ENCODE data around the gene HOXB7.
A peak's percentile ranks its signal among the peaks of the same experiment; 100 is the strongest.

Gene HOXB7

DNA sequence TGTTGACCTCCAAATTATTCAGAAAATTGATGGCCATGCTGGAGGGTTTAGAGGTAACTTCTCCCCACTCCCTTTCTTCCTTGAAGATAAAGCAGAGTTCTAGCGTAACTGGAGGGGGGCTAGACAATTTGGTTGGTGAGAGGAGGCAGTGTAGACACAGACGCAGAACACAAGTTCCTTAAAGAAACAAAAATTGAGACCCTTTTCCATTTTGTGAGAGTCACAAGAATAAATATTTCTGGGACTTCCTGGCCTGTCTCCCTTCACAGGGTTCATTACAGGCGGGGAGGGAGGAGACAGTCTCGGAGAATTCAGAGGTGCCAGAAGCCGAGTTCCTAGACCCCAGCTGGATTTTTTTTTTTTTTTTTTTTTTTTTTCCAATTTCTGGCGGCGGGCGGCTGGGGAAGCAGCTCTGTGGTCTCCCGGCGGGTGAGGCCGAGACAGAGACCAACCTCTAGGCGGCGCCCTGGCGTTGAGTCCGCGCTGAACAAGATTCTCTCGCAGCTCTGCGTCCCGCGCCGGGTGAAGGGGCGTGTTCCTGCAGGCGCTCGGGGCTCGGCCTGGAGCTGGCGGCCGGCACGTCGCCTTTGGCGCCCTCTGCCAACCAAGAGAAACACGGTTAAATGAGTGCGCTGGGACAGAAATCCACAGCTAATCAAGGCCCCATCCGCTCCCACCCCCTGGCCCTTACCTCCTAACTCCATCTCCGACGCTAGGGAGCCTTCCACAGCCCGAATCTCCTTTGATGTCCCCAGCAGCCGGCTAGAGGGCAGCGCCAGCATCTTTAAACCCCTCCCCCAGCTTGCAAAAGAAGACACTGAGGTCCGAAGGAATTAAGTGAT, 25.6 kb upstream of the HOXB7 start:
- DNase-seq, result peak; percentile 92

DNA sequence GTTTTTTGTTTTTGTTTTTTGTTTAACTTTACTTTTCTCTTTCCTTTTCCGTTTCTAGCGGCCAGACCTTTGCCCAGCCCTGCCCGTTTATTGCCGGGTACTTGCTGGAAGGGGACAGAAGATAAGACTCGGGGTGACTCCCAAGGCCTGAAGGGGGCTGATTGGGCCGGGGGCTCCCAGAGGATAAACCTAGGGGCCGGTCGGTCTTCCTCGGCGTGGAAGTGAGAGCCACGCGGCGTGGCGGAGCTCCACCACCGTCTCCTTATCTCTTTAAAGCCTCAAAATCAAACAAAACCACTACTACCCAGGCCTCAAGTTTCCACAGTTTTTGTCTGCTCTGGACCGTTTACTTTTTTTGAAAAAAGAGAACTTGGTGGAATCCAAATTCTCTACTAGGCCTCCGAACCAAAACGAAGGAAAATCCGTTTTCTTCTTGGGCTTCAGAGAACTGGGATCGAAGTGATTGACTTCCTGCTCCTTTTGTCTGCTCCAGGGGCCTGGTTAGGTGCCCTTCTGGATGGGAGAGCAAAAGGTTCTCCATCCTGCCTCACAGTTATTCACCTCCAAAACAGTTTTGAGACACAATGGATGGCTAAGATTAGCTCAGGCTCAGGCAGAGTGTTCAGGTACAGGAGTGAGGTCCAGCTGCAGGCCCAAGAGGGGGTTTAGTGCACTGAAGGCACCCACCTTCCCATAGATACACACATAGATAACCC, 23.8 kb upstream of the HOXB7 start:
- peak; percentile 30 for DNase-seq

DNA sequence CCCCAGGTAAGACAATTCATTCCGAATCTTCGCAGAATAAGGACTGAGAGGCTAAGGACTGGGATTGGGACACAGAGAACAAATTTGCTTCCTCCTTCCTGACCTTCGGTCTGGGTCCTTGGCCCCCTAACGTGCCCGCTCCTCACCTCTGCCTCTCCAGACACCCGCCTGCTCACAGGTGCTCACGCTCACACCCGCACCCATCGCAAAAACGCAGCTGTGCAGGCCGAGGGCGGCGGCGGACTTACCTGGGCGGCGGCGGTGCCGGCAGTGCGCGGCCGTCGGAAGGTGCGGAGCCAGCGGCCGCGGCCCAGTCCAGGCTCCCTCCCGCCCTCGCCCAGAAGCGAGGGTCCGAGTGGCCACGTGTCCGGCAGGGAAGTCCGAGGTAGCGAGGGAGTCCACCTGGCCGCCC, 22.5 kb upstream of the HOXB7 start:
- no peak for DNase-seq

DNA sequence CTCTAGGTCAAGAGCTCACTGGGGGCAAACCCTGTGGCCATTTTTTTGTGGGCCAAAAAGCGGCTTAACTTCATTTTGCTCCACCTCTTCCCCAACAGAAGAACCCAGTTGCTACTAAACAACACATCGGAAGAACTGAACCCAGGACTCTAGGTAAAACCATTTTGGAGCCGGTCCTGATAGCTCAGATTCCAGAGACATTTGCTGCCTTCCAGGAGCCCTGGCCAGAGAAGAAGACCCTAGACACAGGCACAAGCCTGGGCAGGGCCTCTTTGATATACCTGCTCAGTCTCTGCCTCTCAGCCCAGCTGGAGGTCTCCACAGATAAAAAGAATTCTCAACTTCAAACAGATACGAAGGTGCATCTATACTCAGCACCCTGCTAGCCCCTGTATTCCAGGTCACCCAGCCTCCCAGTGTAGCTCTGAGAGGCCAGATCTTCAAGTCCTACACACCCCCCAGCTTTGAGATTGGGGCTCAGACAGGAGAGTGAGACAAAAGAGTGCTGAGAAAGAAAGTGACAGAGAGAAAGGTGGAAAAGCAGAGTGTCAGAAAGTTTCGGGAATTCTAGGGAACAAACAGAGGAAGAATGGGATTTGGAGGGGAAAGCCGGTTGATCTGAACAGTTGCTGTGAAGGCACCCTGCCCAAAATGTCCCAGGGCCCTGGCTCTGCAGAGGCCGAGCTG, 21.9 kb upstream of the HOXB7 start:
- DNase-seq, result no peak

DNA sequence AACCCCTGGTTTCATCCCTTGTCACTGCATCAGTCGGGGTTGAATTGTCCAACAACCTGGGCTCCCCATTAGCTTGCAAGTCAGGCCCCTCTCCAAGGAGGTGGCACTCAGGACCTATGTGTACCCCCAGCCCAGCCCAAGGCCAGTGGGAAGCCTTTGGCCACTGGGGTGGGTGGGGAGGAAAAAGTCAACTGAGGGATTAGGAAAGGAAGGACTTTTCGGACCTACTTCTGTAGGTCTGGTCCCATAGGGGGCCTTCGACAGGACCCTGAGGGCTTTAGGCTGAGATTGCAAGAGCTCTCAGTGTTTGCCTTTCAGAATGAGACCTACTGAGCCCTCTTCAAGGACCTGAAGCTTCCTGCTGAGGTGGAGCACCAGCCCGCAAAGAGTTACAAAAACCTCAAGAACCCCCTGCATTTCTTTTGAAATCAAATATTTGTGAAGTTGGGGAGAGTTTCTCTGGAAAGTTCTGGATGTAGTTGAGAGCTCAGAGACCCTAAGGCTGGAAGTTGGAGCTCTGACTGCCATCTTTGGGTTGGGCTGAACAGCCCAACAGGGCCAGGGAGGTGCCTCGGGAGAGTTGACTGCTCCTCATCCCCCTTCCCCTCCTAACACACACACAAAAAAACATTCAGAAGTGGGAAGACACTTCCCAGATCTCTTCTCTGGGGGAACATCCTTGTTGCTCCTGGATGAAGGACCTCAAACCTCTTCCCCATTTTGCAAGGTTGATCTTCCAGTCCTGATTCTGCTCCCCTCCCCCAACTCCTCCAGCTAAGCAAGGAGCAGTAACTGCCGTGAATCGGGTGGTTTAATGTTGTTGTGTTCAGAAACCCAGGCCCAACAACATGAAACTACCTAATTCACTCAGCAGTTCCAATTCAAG, 21.1 kb upstream of the HOXB7 start:
- no peak for DNase-seq

DNA sequence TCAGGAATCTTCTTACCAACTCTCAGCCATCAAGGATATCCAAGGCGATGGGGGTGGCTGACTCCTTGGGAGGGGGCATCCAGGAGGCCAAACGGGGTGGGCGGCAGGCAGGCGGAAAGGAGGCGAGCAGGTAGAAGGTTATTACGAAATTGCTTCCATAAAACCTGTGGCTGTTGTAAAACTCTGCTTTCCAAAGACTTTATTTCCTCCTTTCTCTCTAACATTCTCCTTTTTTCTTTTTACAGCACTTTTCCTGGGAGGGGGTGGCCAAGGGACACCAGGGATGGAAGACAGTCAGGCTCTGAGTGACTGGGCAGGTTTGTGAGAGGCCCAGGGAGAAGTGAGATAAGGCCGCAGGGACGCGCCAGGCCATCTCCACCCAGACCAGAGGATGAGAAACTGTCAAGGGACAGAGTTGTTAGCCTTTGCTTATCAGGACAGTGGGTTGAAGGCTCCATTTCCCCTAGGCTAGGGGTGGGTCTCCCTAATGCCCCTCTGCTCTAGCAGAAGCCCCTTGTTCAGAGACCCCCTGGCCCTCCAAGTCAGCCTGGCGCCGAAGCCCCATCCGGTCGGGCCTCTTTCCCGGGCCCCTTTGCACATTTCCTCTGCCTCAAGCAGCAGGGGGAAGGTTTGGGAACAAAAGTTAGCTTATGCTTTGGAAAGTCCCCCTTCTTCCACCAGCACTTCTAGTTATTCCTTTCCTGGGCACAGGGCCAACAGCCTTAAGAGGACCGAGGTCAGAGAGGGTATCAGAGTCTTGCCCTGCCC, 20.3 kb upstream of the HOXB7 start:
- no peak for DNase-seq

DNA sequence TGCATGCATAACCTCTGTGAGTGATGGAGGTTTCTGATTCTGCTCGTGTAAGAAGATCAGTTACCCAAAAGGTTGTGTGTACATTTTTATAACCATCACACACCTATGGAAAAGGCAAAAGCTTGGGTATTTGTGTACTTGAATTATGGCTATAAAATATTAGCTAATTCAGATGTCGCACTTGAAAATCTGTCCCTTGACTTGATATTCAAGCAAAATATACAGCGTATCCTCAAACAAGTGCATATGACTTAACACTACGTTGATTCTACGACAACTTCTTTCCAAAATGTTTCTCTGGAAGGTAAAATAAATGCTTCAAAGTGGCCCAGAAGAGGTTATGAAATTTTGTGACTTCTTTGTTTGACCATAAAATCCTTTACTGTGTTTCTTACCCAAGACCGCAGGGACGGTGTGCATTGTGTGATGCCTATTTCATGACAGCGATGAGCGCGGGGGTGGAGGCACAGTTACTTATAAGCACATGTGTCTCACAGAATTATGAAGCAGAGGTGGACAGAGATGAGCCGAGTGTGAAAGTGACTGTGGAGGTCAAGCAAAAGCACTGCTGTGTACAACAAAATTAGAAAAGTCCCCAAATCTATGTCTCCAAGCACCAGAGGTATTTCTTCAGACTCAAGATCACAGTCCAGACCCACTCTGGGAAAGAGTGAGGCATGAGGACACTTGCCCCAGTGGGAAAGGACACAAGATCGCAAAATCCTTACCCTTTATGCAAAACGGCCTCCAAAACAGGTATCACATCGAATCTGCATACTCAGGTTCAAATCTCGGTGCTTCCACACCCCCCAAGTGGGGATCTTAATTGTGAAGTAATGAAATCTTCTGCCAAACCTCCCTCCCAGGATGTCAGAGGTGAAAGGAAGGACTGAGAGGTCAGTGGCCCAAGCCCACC, 19.4 kb upstream of the HOXB7 start:
- no peak for DNase-seq

DNA sequence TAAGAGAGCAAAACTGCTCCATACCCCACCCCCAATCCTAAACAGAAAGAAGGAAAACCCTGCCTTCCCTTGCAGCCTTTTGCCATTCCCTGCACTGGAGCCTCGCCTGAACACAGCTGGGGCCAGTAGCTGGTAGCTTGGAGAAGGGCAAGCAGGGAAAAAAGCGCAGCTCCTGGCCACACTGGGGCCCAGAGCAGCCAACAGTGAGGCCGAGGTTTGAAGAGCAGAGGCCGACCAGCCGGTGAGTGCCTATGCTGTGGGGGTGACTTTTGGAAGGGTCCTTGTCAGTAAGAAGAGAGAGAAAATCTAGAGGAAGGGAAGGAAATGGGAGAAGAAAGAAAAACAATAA, 18.6 kb upstream of the HOXB7 start:
- DNase-seq, result no peak

DNA sequence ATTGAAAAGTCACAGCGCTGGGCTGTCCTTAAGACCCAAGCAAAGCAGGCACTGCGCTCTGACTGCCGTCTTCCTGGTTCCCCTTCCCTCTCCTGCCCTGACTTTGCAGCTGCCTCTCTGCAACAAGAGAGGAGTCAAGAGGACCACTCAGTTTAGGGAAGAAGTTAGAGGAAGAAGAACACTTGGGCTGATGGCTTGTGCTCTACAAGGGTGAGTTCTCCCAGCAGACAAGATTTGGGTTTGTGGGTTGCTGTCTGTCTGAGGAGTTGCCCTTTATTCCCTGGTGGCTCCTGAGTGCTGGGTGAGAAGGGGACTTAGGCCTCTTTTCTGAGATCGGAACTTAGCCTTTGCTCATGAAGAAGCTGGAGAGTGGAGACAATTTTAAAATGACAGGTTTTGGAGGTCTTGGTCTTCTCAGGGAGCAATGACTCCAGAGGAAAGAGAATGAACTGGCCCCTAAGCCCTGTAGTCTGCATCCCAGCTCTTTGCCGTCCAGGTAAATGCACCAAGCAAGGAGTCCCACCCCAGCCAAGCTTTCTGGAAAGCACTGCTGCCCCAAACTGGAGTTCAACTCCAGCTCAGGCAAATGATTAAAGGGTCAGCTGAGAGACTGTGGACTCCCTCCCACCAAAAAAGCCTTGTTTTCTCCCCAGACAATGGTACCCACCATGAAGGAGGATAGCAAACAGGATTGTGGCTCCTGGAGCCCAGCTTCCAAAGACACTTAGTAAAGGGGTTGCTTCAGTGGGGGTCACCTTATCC, 18.0 kb upstream of the HOXB7 start:
- DNase-seq, result no peak

DNA sequence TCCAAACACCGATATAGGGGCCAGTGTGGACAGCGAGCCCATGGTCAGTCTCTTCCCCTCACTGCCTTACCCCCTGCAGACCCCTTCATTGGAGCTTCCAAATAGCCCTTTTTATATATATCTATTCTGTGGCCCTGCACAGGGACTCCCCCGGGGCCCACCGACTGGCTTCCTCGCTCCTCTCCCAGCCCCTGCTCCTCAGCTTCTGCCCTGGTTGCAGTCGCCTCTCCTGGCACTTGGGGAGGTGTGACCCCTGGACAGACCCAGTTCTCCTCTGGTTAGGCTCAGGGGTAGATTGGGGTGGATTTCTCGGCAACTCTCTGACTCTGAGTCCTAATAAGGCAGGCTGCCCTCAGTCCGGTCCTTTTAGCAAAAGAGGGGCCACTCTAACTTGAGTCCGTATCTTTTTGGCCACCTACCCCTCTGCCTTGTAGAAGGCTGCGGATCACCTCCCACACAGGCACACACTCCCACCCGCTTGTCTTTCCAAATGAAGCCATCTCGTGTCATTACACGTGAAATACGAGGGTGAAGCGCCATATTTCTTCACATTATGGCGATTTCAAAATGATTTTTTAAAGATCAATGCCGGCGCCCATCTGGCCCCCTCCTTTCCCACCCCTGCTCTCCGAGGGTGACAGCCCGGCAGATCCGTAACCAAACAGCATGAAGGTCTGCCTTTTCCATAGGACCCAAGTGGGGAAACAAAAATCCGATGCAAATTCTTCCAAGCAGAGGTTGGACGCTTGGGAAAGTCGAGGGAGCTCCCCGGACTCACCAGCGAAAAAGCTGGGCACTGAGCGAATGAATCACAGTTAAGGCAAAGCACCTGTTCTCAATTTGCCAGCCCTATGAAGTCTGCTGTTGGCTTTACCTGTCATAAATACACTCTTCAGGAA, 17.1 kb upstream of the HOXB7 start:
- DNase-seq, result no peak

DNA sequence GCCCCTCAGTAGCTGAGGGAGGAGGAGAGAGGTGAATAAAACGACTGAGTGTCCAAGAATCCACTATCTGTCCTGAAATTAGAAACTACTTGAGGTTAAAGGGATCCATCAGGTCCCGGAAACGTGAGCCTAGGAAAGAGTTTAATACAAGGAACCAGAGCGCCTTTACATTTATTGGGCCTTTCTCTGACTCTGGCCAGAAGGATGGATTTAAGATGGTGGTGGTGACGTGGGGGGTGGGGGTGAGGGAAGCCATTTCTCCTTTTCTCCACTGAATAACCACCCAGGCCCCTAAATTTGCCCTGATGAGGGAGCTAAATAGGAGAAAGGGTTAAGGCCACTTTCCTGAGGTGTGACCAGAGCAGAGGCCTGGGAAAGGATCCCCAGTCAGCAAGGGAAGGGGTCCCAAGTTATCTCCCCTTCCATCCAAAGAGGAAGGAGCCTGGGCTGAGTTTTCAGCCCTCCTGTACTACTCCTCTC, 16.3 kb upstream of the HOXB7 start:
- no peak for DNase-seq

DNA sequence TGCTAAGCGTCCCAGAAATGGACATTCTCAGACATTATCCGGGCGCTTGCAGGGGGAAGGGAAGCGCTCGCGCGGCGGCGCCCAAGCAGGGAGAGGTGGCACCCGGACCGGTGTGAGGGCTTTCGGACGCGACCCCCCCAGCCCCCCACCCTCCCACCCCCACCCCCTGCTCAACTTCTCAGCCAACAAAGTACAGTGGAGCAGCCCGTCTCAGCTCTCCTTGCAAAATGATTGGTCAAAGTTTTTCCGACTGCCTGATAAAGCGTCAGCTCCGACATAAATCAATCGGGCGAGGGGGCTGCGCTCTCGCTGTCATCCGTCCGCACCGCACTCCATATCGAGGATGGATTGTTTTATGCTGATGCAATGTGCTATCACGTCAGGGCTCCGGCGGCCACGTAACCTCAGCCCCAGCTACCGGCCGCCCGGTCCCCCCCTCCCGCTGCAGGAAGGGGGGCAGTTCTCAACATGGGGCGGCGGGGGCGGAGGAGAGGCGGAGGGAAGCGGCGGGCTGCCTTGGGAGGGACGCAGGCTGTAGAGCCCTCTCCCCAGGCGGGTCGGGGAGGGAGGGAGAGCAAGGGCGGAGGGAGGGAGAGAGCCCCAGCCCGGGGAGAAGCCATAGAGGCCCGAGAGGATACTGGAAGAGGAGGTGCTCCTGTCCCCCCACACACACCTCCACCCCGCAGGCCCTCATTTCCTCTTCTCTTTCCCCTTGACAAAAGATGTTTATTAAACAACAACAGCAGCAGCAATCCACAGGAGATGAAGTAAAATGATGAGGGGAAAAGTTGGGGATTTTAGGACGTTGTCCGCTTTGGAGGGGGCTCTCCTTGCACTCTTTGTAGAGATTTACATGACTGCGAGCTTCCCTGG, 15.7 kb upstream of the HOXB7 start, which contains the start of gene HOXB9:
Gene HOXB9 (minus strand): TSS at position 114 of the 873 bp plus-strand sequence. CDS start 89 bp downstream, at position 25.
- no peak for DNase-seq

DNA sequence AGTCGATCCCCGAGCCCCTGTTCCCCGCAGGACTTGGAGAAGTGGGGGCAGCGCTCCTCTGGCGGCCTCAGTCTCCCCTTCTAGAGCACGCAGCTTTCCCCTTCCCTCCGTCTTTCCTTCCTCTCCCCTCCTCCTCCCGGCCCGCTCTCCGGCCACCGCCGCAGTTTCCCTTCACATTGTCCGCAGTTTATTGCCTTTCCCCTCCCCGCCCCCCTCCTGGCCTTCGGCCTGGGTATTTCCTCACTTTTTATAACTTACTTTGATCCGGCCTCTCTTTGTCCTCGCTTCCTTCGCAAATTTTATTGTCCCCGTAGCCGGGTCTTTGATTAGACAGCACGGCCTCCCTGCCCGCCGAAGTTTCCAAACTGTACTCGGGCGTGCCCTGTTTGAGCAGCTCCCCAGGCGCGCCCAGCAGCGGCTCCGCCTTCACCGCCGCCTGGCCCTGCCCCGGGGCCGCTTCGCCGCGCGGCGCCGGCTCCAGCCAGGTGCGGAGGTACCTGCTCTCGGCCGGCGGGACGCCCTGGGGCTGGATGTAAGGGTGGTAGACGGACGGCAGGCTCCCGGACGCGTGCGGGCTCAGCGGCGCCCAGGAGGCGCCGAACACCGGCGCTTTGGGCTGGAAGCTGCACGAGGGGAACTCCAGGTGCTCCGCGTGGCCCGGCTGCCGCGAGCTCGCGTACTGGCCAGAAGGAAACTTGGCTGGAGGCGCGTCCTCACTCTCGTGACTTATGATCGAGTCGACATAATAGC, 14.9 kb upstream of the HOXB7 start:
- DNase-seq, result no peak

DNA sequence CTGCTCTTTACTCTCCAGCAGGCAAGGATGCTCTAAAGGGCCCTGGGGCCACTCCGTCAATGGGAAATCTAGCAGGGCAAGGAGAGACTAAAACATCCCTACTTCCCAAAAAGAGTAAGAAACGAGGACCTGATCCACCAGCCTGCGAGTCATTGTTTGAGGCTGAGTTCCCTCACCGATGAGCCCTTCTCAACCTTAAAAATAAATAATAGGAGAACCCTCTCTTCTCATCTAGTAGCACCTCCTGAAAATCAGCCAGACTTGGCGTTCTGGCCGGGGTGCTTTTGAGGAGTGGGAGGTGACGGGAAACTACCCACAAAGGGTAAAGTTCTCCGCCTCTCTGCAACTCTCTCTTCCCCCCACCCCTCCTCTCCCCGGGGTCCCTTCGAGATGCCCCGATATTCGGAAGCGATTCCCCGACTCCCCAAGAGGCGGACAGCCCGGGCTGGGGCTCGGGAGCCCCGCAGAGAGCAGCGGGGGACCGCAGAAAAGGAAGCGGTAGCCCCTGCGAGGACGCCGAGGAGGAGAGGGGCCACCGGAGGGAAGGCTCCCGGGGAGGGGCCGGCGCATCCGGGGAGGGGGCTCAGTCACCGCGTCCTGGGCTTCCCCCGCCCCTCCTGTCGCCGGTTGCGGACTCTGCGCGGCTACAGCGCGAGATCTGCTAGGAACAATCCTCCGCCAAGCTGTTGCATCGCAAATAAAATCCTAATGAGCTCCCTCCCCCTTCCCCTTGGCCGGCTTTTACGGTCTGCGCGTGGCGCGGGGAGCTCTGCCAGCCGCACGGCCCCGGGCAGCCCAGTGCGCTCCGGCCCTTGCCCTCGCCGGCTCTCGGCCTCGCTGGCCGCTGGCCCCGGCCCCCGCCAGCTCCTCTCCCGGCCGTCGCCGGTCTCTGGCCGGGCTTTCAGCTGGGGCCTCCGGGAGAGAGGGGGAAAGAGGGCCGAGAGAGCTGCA, 14.0 kb upstream of the HOXB7 start:
- DNase-seq, result peak; percentile 60

DNA sequence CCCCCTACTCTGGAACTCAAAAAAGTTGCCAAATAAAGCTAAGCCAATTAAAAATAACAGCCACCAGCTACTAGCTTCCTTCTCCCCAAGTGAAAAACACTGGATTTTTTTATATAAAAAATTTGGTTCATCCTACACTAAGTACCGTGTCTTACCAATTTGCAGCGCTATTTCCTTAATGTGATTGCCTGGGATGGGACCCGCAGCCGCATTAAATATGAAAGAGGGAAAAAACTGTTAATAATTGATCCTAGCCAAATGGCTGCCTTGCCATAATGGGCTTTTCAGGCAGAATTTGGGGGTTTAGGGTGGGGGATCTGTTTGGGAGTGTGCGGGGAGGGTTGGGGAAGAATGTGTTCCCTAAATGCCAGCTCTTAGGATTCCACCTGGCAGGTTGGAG, 13.3 kb upstream of the HOXB7 start:
- no peak for DNase-seq

DNA sequence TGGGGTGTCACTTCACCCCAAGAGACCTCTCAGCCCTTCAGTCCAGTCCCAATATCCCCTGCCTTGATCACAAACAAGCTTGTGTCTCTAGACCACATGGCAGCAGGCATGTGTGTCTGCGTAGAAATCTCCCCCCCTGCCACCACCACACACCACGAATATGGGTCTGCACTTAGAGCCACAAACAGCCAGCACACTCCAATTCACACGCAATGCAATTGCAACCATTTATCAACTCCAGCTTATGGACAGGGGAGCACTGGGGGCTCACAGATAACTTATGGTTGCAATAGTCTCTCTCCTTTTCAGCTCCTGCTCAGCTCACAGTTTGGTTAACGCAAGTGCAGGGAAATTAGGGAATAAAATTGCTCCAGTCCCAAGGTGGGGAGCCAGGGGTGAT, 12.8 kb upstream of the HOXB7 start:
- DNase-seq, result no peak
